IMR-90 (cell line): Measurements from ENCODE around the gene WBP2NL. TPM values are rescaled to one million over a fixed set of nuclear protein-coding genes. Genes with fewer than 3 reads are reported as not detected.

Experiments used
- ATAC-seq: fragments of 200-7000 bp; cut with Tn5 transposase; 2 replicates; pipeline ENCODE4 v1.9.1; 2020; ENCODE audit warnings: low read depth, mild to moderate bottlenecking, moderate library complexity
- BruUV-seq: library from RNA; stranded (reverse); fragments of 400-500 nt; replicated peaks from 2 replicates; lab custom pipeline; 2021; lab: Mats Ljungman, UMichigan
- CTCF ChIA-PET: fragments of 300-600 bp; formaldehyde crosslinking; extraction: SDS; loops from one replicate; lab custom pipeline; 2021; ENCODE audit warnings: antibody characterized with exemption; lab: Yijun Ruan, JAX
- POLR2A ChIA-PET: fragments of 300-600 bp; sonication (Branson Sonifier 250); formaldehyde crosslinking; loops from one replicate; lab custom pipeline; 2022; ENCODE audit warnings: antibody characterized with exemption; ENCODE audit not compliant: unreplicated experiment; lab: Charles Lee
- DNase-seq: peaks from one replicate; pipeline ENCODE4 v3.0.0; 2013
- H2AFZ ChIP-seq: replicated peaks from 2 replicates; pipeline ENCODE3; 2013; ENCODE audit warnings: low read length, mild to moderate bottlenecking; ENCODE audit not compliant: poor library complexity
- H2AK5ac ChIP-seq: 2 replicates; pipeline ENCODE4 v1.6.1; 2013; ENCODE audit warnings: low read depth, low read length, inconsistent platforms
- H2AK9ac ChIP-seq: replicated peaks from 2 replicates; pipeline ENCODE3; 2013; ENCODE audit warnings: mild to moderate bottlenecking, low read depth, low read length, moderate library complexity; ENCODE audit not compliant: poor library complexity
- H2BK120ac ChIP-seq: 2 replicates; pipeline ENCODE4 v1.6.1; 2013; ENCODE audit warnings: low read depth, low read length, inconsistent platforms
- H2BK15ac ChIP-seq: 3 replicates; pipeline ENCODE4 v1.6.1; 2013; ENCODE audit warnings: low read depth, low read length, inconsistent platforms
- H2BK20ac ChIP-seq: 2 replicates; pipeline ENCODE4 v1.6.1; 2013; ENCODE audit warnings: low read depth, mild to moderate bottlenecking, inconsistent platforms, low read length, moderate library complexity
- H2BK5ac ChIP-seq: 2 replicates; pipeline ENCODE4 v1.6.1; 2013; ENCODE audit warnings: mild to moderate bottlenecking, low read depth, low read length, inconsistent platforms; ENCODE audit not compliant: poor library complexity, severe bottlenecking
- H3K14ac ChIP-seq: replicated peaks from 2 replicates; pipeline ENCODE4 v1.6.1; 2013; ENCODE audit warnings: low read depth, low read length, inconsistent platforms
- H3K18ac ChIP-seq: 2 replicates; pipeline ENCODE4 v1.6.1; 2013; ENCODE audit warnings: low read depth, low read length, control low read depth
- H3K23ac ChIP-seq: 2 replicates; pipeline ENCODE4 v1.6.1; 2013; ENCODE audit warnings: low read depth, low read length, inconsistent platforms
- H3K27ac ChIP-seq: 2 replicates; pipeline ENCODE4 v1.5.1; 2013; ENCODE audit warnings: mild to moderate bottlenecking, control low read depth, low read length; ENCODE audit not compliant: insufficient read depth
- H3K27me3 ChIP-seq: 2 replicates; pipeline ENCODE4 v1.6.1; 2013; ENCODE audit warnings: low read length; ENCODE audit not compliant: control insufficient read depth, insufficient read depth
- H3K36me3 ChIP-seq: 2 replicates; pipeline ENCODE4 v1.6.1; 2013; ENCODE audit warnings: low read length, mixed read lengths; ENCODE audit not compliant: control insufficient read depth, insufficient read depth
- H3K4ac ChIP-seq: 2 replicates; pipeline ENCODE4 v1.6.1; 2013; ENCODE audit warnings: low read depth, low read length, inconsistent platforms
- H3K4me1 ChIP-seq: 2 replicates; pipeline ENCODE4 v1.6.1; 2013; ENCODE audit warnings: low read length, mixed read lengths; ENCODE audit not compliant: control insufficient read depth, insufficient read depth
- H3K4me2 ChIP-seq: 2 replicates; pipeline ENCODE4 v1.6.1; 2013; ENCODE audit warnings: low read depth, mild to moderate bottlenecking, control low read depth, low read length, moderate library complexity
- H3K4me3 ChIP-seq: 2 replicates; pipeline ENCODE4 v1.5.1; 2013; ENCODE audit warnings: low read depth, mild to moderate bottlenecking, control low read depth, low read length, moderate library complexity; ENCODE audit not compliant: insufficient read depth
- H3K56ac ChIP-seq: 2 replicates; pipeline ENCODE4 v1.6.1; 2013; ENCODE audit warnings: low read length, inconsistent platforms; ENCODE audit not compliant: insufficient read depth; ENCODE audit errors: extremely low read depth
- H3K79me1 ChIP-seq, 2 experiments: 2 replicates each; pipeline ENCODE4 v1.6.1; 2013; ENCODE audit warnings: low read length in 2 of 2, inconsistent platforms in 1 of 2, low read depth in 1 of 2
- H3K9ac ChIP-seq: 2 replicates; pipeline ENCODE4 v1.6.1; 2013; ENCODE audit warnings: low read depth, low read length, control low read depth
- H3K9me1 ChIP-seq: 2 replicates; pipeline ENCODE4 v1.6.1; 2013; ENCODE audit warnings: low read length, inconsistent platforms; ENCODE audit not compliant: insufficient read depth
- H3K9me3 ChIP-seq: 2 replicates; pipeline ENCODE4 v1.6.1; 2013; ENCODE audit warnings: low read length; ENCODE audit not compliant: control insufficient read depth, insufficient read depth
- H4K20me1 ChIP-seq: 2 replicates; pipeline ENCODE4 v1.6.1; 2013; ENCODE audit warnings: low read length, inconsistent platforms; ENCODE audit not compliant: insufficient read depth
- H4K5ac ChIP-seq: 2 replicates; pipeline ENCODE4 v1.6.1; 2013; ENCODE audit warnings: mild to moderate bottlenecking, low read depth, low read length, control low read depth
- H4K8ac ChIP-seq, 2 experiments: 2 replicates each; pipeline ENCODE4 v1.6.1; 2013; ENCODE audit warnings: low read depth in 2 of 2, low read length in 2 of 2, control low read depth in 1 of 2, inconsistent platforms in 1 of 2
- H4K91ac ChIP-seq: 2 replicates; pipeline ENCODE4 v1.6.1; 2013; ENCODE audit warnings: low read depth, low read length, inconsistent platforms; ENCODE audit not compliant: insufficient read depth
- CEBPB ChIP-seq: IDR thresholded peaks from 2 replicates; pipeline ENCODE4 v1.6.1; 2012; ENCODE audit warnings: low read depth, low read length, improper control_type of control experiment
- RAD21 ChIP-seq: IDR thresholded peaks from 2 replicates; pipeline ENCODE4 v1.6.1; 2012; ENCODE audit warnings: low read length, improper control_type of control experiment
- RCOR1 ChIP-seq: IDR thresholded peaks from 2 replicates; pipeline ENCODE4 v1.6.1; 2012; ENCODE audit warnings: mild to moderate bottlenecking, low read length, improper control_type of control experiment; ENCODE audit not compliant: insufficient replicate concordance
- SMC3 ChIP-seq: fragments of 150-350 bp; IDR thresholded peaks from 2 replicates; pipeline ENCODE4 v1.6.1; 2016; ENCODE audit warnings: low read depth, mild to moderate bottlenecking, antibody characterized with exemption, low read length, moderate library complexity
- WGBS, 2 experiments: methylation state at CpG; one replicate each; pipeline versions ENCODE4 v1.1.5 to v1.1.7; 2013; ENCODE audit warnings: missing lambda C conversion rate in 2 of 2; ENCODE audit not compliant: insufficient read length in 1 of 2; ENCODE audit errors: extremely low coverage in 2 of 2; 5-methylcytosine and 5-hydroxymethylcytosine counted together
- dilution Hi-C: fragments of 300-500 bp; cut with HindIII; formaldehyde crosslinking; loops from one replicate; pipeline ENCODE4 v1.14.3; 2018; ENCODE audit warnings: low sequenced_read_pairs; ENCODE audit not compliant: unreplicated experiment
- in situ Hi-C: fragments of 300-500 bp; cut with MboI; formaldehyde crosslinking; loops from 3 replicates; pipeline ENCODE4 v1.14.3; 2019; ENCODE audit warnings: low sequenced_read_pairs, inconsistent platforms, mixed read lengths
- intact Hi-C: fragments of 100-400 bp; cut with micrococcal nuclease; formaldehyde crosslinking; loops from 2 replicates; pipeline ENCODE4 v1.10.0; 2022
- polyA plus RNA-seq, 3 experiments: library from polyadenylated mRNA; depleted of rRNA; stranded (reverse); fragments of >200 nt; gene quantifications; 2 replicates each; pipeline ENCODE4 v1.2.3, GENCODE V29; 2012; ENCODE audit warnings: low replicate concordance in 1 of 3
- total RNA-seq: library from RNA; depleted of rRNA; stranded (reverse); fragments of >200 nt; gene quantifications from 2 replicates; pipeline ENCODE4 v1.2.3, GENCODE V29; 2012
- TF ChIP-seq, protein P1 (sequence below): conservative IDR thresholded peaks from 2 replicates; pipeline ENCODE4 v1.5.1; 2012; ENCODE audit warnings: mild to moderate bottlenecking, low read depth, low read length, improper control_type of control experiment

Gene WBP2NL
- total and polyA plus RNA-seq, 2 of the 4 experiments (the other 2 are of a cell fraction), result not detected

DNA sequence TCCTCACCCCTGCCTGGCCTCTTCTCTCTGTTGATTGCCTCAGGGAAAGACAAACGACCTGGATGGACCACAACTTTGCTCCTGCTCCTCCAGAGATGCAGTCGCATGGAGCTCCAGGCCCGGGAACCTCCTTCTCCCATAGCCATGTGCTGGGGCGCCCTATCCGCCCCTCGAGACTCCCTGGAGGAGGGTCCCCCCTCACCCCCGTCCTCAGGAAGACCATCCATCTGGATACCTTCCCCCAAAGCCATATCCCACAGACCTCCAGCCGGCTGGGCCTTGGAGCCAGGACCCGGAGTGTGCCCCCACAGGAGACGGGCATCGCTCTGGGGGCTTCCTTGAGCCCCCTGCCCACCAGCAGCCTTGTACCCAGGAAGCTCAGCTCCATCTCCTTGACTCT, 27.2 kb upstream of the WBP2NL start:
- Histone ChIP-seq H3K4ac (no peak overlapping the region), H2BK15ac (no peak overlapping the region), H4K91ac (no peak overlapping the region), H3K18ac (no peak overlapping the region), H3K23ac (no peak overlapping the region), H2BK5ac (no peak overlapping the region), H3K14ac (no peak overlapping the region), H3K36me3 (no peaks in the 10 kb centered on the region), H3K9me1 (no peaks in the 10 kb centered on the region), H2BK20ac (no peak overlapping the region), H2AK5ac (no peak overlapping the region), H4K20me1 (no peaks in the 10 kb centered on the region), H2AFZ (no peak overlapping the region), H3K27me3 (peaks cover 39% of the 10 kb centered on the region), H3K9me3 (no peaks in the 10 kb centered on the region), H3K27ac (no peak overlapping the region), H3K56ac (no peak overlapping the region), H3K4me1 (no peaks in the 10 kb centered on the region; the same call in 1 of the 2 replicates), H2BK120ac (no peak overlapping the region), H3K79me1 (no peaks in the 10 kb centered on the region), H4K5ac (no peak overlapping the region), H2AK9ac (no peak overlapping the region), H3K9ac (no peak overlapping the region), H3K4me3 (no peak overlapping the region), H3K4me2 (no peak overlapping the region), H4K8ac (no peak overlapping the region)
- in situ Hi-C loops (no loop called here), dilution Hi-C loops (no loop called here), intact Hi-C loops (no loop called here)
- no TSS peak for BruUV-seq
- ChIA-PET POLR2A (no interaction called here), CTCF (no interaction called here)
- WGBS, 2 experiments, result 68% methylated on average over 4 of the region's 11 CpGs; no CpG with 5 or more reads in 1 of the 2 experiments
- TF ChIP-seq, protein P1, sequence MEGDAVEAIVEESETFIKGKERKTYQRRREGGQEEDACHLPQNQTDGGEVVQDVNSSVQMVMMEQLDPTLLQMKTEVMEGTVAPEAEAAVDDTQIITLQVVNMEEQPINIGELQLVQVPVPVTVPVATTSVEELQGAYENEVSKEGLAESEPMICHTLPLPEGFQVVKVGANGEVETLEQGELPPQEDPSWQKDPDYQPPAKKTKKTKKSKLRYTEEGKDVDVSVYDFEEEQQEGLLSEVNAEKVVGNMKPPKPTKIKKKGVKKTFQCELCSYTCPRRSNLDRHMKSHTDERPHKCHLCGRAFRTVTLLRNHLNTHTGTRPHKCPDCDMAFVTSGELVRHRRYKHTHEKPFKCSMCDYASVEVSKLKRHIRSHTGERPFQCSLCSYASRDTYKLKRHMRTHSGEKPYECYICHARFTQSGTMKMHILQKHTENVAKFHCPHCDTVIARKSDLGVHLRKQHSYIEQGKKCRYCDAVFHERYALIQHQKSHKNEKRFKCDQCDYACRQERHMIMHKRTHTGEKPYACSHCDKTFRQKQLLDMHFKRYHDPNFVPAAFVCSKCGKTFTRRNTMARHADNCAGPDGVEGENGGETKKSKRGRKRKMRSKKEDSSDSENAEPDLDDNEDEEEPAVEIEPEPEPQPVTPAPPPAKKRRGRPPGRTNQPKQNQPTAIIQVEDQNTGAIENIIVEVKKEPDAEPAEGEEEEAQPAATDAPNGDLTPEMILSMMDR, result no peak
- TF ChIP-seq RAD21, result no peak
- TF ChIP-seq RCOR1, result no peak
- no peak for TF ChIP-seq SMC3
- TF ChIP-seq CEBPB, result no peak
- DNase-seq (no peak), ATAC-seq (no peak)
